Measurements from ENCODE around the gene MPP2. TPM values are rescaled to one million over a fixed set of nuclear protein-coding genes. Genes with fewer than 3 reads are reported as not detected.

Gene MPP2
- total RNA-seq, 1 donor from 2014 or later, result 1.0 TPM

DNA sequence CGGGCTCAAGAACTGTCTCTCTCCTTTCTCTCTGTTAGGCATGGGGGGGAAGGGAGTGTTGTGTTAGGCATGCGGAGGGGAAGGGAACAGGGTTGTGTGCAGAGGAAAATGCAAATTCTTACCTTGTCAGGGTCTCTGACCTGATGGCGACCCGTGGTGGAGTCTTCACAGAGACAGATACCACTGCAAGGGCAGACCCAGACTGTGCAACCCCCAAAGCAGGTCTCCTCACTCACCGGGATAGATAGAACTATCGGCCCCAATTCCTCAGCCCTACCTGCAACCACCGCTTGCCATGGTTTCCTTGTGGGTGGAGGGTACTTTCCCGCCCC, 9.6 kb upstream of the MPP2 start:
- Histone ChIP-seq H3K4me3 (ENCODE audit: low read length in 3 of 3) (peak overlapping the region in 2 of 3 donors; percentile 43 to 51), H3K36me3 (ENCODE audit: control insufficient read depth in 3 of 3, insufficient read depth in 3 of 3, low read length in 3 of 3) (no peaks in the 10 kb centered on the region), H3K27me3 (ENCODE audit: control insufficient read depth in 3 of 3, insufficient read depth in 3 of 3, low read length in 3 of 3) (peaks cover 13 to 35% (median 33%) of the 10 kb centered on the region in 3 donors), H3K9ac (ENCODE audit: low read depth in 1 of 3, low read length in 3 of 3) (no peak overlapping the region), H3K27ac (ENCODE audit: low read depth, low read length) (no peak overlapping the region), H3K9me3 (ENCODE audit: control insufficient read depth in 3 of 3, low read length in 3 of 3) (no peaks in the 10 kb centered on the region), H3K4me1 (ENCODE audit: control insufficient read depth in 3 of 3, insufficient read depth in 3 of 3, low read length in 3 of 3) (peaks cover 2 to 5% (median 4%) of the 10 kb centered on the region in 3 donors)

DNA sequence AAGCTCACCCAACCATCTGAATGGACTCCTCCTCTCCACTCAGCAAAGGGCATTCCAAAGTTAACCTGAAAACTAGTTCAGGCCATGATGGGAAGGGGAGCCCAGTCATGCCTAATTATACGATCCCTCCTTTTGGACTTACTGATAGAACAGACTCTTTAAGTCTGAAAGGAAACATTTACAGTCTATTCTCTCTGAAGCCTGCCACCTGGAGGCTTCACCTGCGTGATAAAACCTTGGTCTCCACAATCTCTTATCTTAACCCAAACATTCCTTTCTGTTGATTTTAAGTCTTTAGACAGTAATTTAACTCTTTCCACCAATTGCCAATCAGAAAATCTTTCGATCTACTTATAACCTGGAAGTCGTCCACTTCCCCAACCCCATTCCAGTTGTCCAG, 9.0 kb upstream of the MPP2 start:
- peaks cover 18 to 38% (median 35%) of the 10 kb centered on the region in 3 donors for H3K27me3 ChIP-seq (ENCODE audit: control insufficient read depth in 3 of 3, insufficient read depth in 3 of 3, low read length in 3 of 3)
- peaks cover 2 to 5% (median 4%) of the 10 kb centered on the region in 3 donors for H3K4me1 ChIP-seq (ENCODE audit: control insufficient read depth in 3 of 3, insufficient read depth in 3 of 3, low read length in 3 of 3)
- no peak overlapping the region for H3K4me3 ChIP-seq (ENCODE audit: low read length in 3 of 3)
- H3K36me3 ChIP-seq (ENCODE audit: control insufficient read depth in 3 of 3, insufficient read depth in 3 of 3, low read length in 3 of 3), result no peaks in the 10 kb centered on the region
- no peaks in the 10 kb centered on the region for H3K9me3 ChIP-seq (ENCODE audit: control insufficient read depth in 3 of 3, low read length in 3 of 3)
- H3K27ac ChIP-seq (ENCODE audit: low read depth, low read length), result no peak overlapping the region
- H3K9ac ChIP-seq (ENCODE audit: low read depth in 1 of 3, low read length in 3 of 3), result no peak overlapping the region

DNA sequence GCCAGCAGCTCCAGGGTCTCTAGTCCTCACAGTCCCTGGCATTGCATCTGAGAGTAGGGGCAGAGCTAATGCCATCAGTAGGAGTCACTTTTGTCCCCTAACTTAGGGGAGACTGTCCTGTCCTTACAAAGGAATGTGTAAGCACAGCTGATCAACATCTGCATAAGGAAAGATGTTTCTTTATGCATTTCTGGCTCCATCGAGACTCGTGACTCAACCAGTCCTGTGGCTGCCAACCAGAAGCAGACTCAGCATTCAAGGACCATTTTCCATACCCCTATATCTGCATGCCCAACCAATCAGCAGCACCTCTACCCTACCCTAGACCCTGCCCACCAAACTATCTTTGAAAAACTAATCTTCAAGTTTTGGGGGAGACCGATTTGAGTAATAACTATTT, 8.2 kb upstream of the MPP2 start:
- Histone ChIP-seq H3K27ac (ENCODE audit: low read depth, low read length) (no peak overlapping the region), H3K4me1 (ENCODE audit: control insufficient read depth in 3 of 3, insufficient read depth in 3 of 3, low read length in 3 of 3) (peaks cover 2 to 5% (median 4%) of the 10 kb centered on the region in 3 donors), H3K27me3 (ENCODE audit: control insufficient read depth in 3 of 3, insufficient read depth in 3 of 3, low read length in 3 of 3) (peaks cover 18 to 30% (median 28%) of the 10 kb centered on the region in 3 donors), H3K4me3 (ENCODE audit: low read length in 3 of 3) (no peak overlapping the region), H3K9me3 (ENCODE audit: control insufficient read depth in 3 of 3, low read length in 3 of 3) (no peaks in the 10 kb centered on the region), H3K9ac (ENCODE audit: low read depth in 1 of 3, low read length in 3 of 3) (no peak overlapping the region), H3K36me3 (ENCODE audit: control insufficient read depth in 3 of 3, insufficient read depth in 3 of 3, low read length in 3 of 3) (no peaks in the 10 kb centered on the region)

DNA sequence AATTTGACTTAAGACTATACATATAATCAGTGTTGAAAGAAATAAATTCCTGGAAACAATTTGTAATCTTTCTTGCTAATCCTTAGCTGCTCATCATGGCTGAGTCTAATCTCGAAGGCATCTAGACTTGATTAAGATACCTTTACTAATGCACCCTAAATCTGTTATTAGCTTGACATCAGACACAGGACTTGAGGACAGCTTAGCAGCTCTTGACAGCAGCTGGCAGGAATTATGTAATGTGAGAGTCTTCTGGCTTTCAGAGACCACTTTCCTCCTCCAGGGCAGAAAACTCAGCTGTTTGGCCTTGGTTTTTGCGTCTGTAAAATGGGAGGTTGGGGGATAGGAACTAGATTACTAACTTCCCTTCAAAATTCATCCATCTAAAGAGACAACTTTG, 7.1 kb upstream of the MPP2 start:
- H3K36me3 ChIP-seq (ENCODE audit: control insufficient read depth in 3 of 3, insufficient read depth in 3 of 3, low read length in 3 of 3), result no peaks in the 10 kb centered on the region
- no peak overlapping the region for H3K4me3 ChIP-seq (ENCODE audit: low read length in 3 of 3)
- peaks cover 2 to 5% (median 4%) of the 10 kb centered on the region in 3 donors for H3K4me1 ChIP-seq (ENCODE audit: control insufficient read depth in 3 of 3, insufficient read depth in 3 of 3, low read length in 3 of 3)
- H3K27ac ChIP-seq (ENCODE audit: low read depth, low read length), result no peak overlapping the region
- H3K9ac ChIP-seq (ENCODE audit: low read depth in 1 of 3, low read length in 3 of 3), result no peak overlapping the region
- no peaks in the 10 kb centered on the region for H3K9me3 ChIP-seq (ENCODE audit: control insufficient read depth in 3 of 3, low read length in 3 of 3)
- peaks cover 23 to 30% (median 29%) of the 10 kb centered on the region in 3 donors for H3K27me3 ChIP-seq (ENCODE audit: control insufficient read depth in 3 of 3, insufficient read depth in 3 of 3, low read length in 3 of 3)

DNA sequence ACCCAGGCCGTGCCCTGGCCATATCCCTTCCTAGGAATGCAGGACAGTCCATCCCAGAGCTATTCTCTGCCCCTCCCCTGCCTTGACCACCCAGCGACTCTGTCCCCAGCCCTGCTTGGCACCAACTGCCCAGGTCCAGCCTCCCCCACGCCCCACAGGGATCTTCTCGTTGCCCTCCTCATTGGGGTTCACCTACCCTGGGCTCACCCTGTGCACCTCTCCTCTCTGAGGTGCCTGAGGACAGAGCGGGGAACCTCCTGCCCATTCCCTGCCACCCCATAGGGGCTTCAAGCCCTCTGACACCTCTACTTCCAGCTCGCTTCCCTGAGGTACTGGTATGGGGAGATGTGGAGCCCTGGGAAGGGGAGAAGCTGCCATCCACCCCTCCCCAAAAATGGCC, 6.2 kb upstream of the MPP2 start:
- no peaks in the 10 kb centered on the region for H3K9me3 ChIP-seq (ENCODE audit: control insufficient read depth in 3 of 3, low read length in 3 of 3)
- H3K4me1 ChIP-seq (ENCODE audit: control insufficient read depth in 3 of 3, insufficient read depth in 3 of 3, low read length in 3 of 3), result peaks cover 2 to 5% (median 4%) of the 10 kb centered on the region in 3 donors
- no peak overlapping the region for H3K27ac ChIP-seq (ENCODE audit: low read depth, low read length)
- no peaks in the 10 kb centered on the region for H3K36me3 ChIP-seq (ENCODE audit: control insufficient read depth in 3 of 3, insufficient read depth in 3 of 3, low read length in 3 of 3)
- peaks cover 23 to 24% (median 23%) of the 10 kb centered on the region in 3 donors for H3K27me3 ChIP-seq (ENCODE audit: control insufficient read depth in 3 of 3, insufficient read depth in 3 of 3, low read length in 3 of 3)
- H3K9ac ChIP-seq (ENCODE audit: low read depth in 1 of 3, low read length in 3 of 3), result no peak overlapping the region
- H3K4me3 ChIP-seq (ENCODE audit: low read length in 3 of 3), result no peak overlapping the region

DNA sequence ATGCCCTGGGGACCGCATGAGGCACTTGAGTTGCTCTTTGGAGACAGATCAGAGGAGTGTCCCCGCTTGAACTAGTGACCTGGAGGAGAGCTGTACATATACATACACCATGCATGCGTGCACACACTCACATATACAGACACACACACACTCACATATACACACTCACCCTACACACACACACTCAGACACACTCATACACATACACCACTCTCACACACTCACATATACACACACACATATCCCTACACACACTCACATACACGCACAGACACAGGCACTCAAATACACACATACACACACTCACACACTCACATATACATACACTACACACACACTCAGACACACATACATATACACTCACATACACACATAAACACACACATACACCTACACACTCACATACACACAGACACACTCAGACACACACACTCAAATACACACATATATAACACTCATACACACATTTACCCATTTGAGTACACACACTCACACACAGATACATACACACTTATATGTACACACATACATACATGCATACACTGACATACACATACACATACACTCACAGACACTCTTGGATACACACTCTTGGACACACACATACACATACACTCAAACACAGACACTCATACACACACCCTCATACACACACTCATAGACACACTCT, 5.4 kb upstream of the MPP2 start:
- Histone ChIP-seq H3K27me3 (ENCODE audit: control insufficient read depth in 3 of 3, insufficient read depth in 3 of 3, low read length in 3 of 3) (peaks cover 18 to 28% (median 26%) of the 10 kb centered on the region in 3 donors), H3K9me3 (ENCODE audit: control insufficient read depth in 3 of 3, low read length in 3 of 3) (no peaks in the 10 kb centered on the region), H3K27ac (ENCODE audit: low read depth, low read length) (no peak overlapping the region), H3K9ac (ENCODE audit: low read depth in 1 of 3, low read length in 3 of 3) (no peak overlapping the region), H3K4me3 (ENCODE audit: low read length in 3 of 3) (no peak overlapping the region), H3K36me3 (ENCODE audit: control insufficient read depth in 3 of 3, insufficient read depth in 3 of 3, low read length in 3 of 3) (no peaks in the 10 kb centered on the region), H3K4me1 (ENCODE audit: control insufficient read depth in 3 of 3, insufficient read depth in 3 of 3, low read length in 3 of 3) (peaks cover 2 to 7% (median 6%) of the 10 kb centered on the region in 3 donors)

DNA sequence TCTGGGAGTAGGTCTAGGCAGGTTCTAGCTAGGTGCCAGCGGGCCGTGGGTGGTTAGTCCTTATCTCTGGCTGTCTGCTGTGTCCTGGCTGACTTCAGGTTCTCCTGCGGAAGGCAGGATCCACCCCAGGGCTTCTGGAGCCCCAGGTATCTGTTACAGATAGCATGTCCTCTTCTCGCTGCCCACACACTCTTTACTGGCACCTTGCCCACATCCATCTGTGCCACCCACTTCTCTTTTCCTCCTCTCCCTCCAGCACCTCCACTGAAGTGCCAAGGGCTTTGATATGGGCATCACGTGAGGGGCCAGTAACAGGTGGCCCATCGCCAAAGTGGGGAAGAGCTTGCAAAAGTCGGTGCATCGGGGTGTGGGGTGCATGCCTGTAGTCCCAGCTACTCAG, 4.6 kb upstream of the MPP2 start:
- H3K9ac ChIP-seq (ENCODE audit: low read depth in 1 of 3, low read length in 3 of 3), result no peak overlapping the region
- peaks cover 22 to 26% (median 26%) of the 10 kb centered on the region in 3 donors for H3K27me3 ChIP-seq (ENCODE audit: control insufficient read depth in 3 of 3, insufficient read depth in 3 of 3, low read length in 3 of 3)
- H3K4me3 ChIP-seq (ENCODE audit: low read length in 3 of 3), result no peak overlapping the region
- H3K4me1 ChIP-seq (ENCODE audit: control insufficient read depth in 3 of 3, insufficient read depth in 3 of 3, low read length in 3 of 3), result peaks cover 7 to 9% (median 9%) of the 10 kb centered on the region in 3 donors
- H3K36me3 ChIP-seq (ENCODE audit: control insufficient read depth in 3 of 3, insufficient read depth in 3 of 3, low read length in 3 of 3), result no peaks in the 10 kb centered on the region
- H3K27ac ChIP-seq (ENCODE audit: low read depth, low read length), result no peak overlapping the region
- H3K9me3 ChIP-seq (ENCODE audit: control insufficient read depth in 3 of 3, low read length in 3 of 3), result no peaks in the 10 kb centered on the region

DNA sequence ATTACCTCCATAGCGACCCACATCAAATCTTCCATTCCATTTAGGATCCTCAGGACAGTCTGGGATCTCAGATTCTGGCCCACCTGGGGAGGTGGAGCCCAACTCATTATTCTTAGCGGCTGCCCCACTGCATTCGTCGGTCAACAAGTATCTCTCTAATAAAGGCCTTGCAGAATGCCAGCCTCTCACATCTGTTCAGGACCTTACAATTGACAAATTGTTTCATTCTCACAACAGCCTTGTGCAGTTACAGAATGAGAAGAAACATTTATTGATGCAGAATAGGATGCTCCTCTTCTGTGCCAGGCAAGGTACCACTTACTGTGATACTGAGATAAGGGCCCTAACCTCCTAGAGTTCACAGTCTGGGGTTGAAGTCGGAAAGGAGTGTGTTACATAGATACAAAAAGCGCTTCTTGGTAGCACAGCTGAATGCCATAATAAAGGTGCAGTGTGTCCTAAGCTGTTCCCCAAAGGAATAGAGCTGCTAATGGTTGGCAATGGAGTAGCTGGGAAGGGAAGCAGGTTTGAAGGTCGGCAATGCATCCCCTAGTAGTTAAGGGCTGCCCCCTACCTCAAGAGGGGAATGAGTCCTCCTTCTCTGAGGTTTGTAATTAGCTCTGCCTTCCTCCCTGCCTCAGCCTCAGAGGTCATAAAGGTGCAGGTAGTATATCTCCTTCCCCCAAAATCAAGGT, 2.3 kb upstream of the MPP2 start:
- H3K9me3 ChIP-seq (ENCODE audit: control insufficient read depth in 3 of 3, low read length in 3 of 3), result no peaks in the 10 kb centered on the region
- no peaks in the 10 kb centered on the region for H3K36me3 ChIP-seq (ENCODE audit: control insufficient read depth in 3 of 3, insufficient read depth in 3 of 3, low read length in 3 of 3)
- H3K27ac ChIP-seq (ENCODE audit: low read depth, low read length), result no peak overlapping the region
- no peak overlapping the region for H3K9ac ChIP-seq (ENCODE audit: low read depth in 1 of 3, low read length in 3 of 3)
- H3K27me3 ChIP-seq (ENCODE audit: control insufficient read depth in 3 of 3, insufficient read depth in 3 of 3, low read length in 3 of 3), result peaks cover 40 to 43% (median 41%) of the 10 kb centered on the region in 3 donors
- H3K4me1 ChIP-seq (ENCODE audit: control insufficient read depth in 3 of 3, insufficient read depth in 3 of 3, low read length in 3 of 3), result peaks cover 17 to 23% (median 20%) of the 10 kb centered on the region in 3 donors
- no peak overlapping the region for H3K4me3 ChIP-seq (ENCODE audit: low read length in 3 of 3)

DNA sequence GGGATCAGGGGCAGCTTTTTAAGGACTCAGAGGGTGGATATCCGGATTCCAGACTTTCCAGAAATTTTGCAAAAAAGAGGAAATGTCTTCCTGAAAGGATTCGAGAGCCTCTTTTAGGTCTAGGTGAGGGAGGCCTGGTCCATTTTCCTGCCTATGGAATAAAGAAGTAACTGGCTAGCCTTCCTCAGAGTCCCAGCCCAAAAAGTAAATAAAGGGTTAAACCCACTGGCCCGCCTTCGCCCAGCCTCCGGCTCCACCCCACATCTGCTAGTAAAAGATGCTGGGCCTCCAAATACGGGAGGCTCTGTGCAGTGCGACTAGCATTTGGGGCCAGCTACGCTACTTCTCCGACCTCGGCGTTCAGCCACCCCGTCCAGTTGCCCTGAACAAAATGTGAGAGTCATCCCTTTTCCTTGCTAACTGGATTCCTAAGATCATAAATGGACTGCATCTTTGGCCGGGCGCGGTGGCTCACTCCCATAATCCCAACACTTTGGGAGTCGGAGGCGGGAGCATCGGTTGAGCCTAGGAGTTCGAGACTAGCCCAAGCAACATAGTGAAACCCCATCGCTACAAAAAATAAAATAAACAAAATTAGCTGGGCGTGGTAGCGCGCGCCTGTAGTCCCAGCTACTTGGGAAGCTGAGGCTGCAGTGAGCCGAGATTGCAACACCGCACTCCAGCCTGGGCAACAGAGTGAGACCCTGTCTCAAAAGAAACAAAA, 824 bp upstream of the MPP2 start:
- Histone ChIP-seq H3K4me3 (ENCODE audit: low read length in 3 of 3) (peak overlapping the region; percentile 20 to 73 (median 67)), H3K36me3 (ENCODE audit: control insufficient read depth in 3 of 3, insufficient read depth in 3 of 3, low read length in 3 of 3) (no peaks in the 10 kb centered on the region), H3K27ac (ENCODE audit: low read depth, low read length) (peak overlapping the region; percentile 69), H3K4me1 (ENCODE audit: control insufficient read depth in 3 of 3, insufficient read depth in 3 of 3, low read length in 3 of 3) (peaks cover 17 to 23% (median 20%) of the 10 kb centered on the region in 3 donors), H3K9me3 (ENCODE audit: control insufficient read depth in 3 of 3, low read length in 3 of 3) (no peaks in the 10 kb centered on the region), H3K27me3 (ENCODE audit: control insufficient read depth in 3 of 3, insufficient read depth in 3 of 3, low read length in 3 of 3) (peaks cover 44 to 56% (median 50%) of the 10 kb centered on the region in 3 donors), H3K9ac (ENCODE audit: low read depth in 1 of 3, low read length in 3 of 3) (peak overlapping the region; percentile 43 to 76 (median 73))

All from skeletal muscle tissue (tissue), 4 donors.